ENCODE results near the gene THAP8. TPM values are rescaled to one million over a fixed set of nuclear protein-coding genes. Genes with fewer than 3 reads are reported as not detected.

Gene THAP8
- total and polyA plus RNA-seq, 2 of the 13 experiments (the other 11 are each of a cell fraction or from before 2014, with no cell fraction given), result 1.7 to 3.7 TPM

GRCh38 chr19:36014012-36014924 lies 39.8 kb downstream of the THAP8 start, which contains the start of gene ALKBH6 (continued):
- no peak for TF ChIP-seq GPN1 (CRISPR knock-in tag; IDR thresholded peaks at IDR 0.05; ENCODE audit: borderline replicate concordance)
- TF ChIP-seq ZNF619 (CRISPR knock-in tag; IDR thresholded peaks at IDR 0.05), result 0 out of 2 replicates have a peak, but pooled peaks have one; percentile 40
- TF ChIP-seq THAP11 (CRISPR knock-in tag; IDR thresholded peaks at IDR 0.05), result peak; percentile 61
- peak; percentile 43 for TF ChIP-seq TAF15 (IDR thresholded peaks at IDR 0.05; ENCODE audit: low read depth, low read length, poor library complexity, severe bottlenecking)
- TF ChIP-seq SPEN (CRISPR knock-in tag; IDR thresholded peaks at IDR 0.05; ENCODE audit: low read depth), result 0 out of 2 replicates have a peak, but pooled peaks have one; percentile 50
- TF ChIP-seq ZNF264 (CRISPR knock-in tag; IDR thresholded peaks at IDR 0.05), result no peak
- TF ChIP-seq ZBTB44 (CRISPR knock-in tag; IDR thresholded peaks at IDR 0.05), result no peak
- TF ChIP-seq NFAT5 (CRISPR knock-in tag; IDR thresholded peaks at IDR 0.05), result no peak
- no peak for TF ChIP-seq KLF9 (CRISPR knock-in tag; IDR thresholded peaks at IDR 0.05; ENCODE audit: low read depth)
- no peak for TF ChIP-seq ZBTB42 (CRISPR knock-in tag; IDR thresholded peaks at IDR 0.05)
- TF ChIP-seq GMEB1 (CRISPR knock-in tag; IDR thresholded peaks at IDR 0.05; ENCODE audit: borderline replicate concordance), result peak; percentile 61; the same call in 1 of the 2 replicates
- no peak for TF ChIP-seq ZNF629 (CRISPR knock-in tag; conservative IDR thresholded peaks at IDR 0.05)
- TF ChIP-seq YEATS2 (CRISPR knock-in tag; IDR thresholded peaks at IDR 0.05; ENCODE audit: borderline replicate concordance), result peak; percentile 59; the same call in 1 of the 2 replicates
- TF ChIP-seq ZNF260 (CRISPR knock-in tag; IDR thresholded peaks at IDR 0.05; ENCODE audit: borderline replicate concordance, low read depth), result no peak
